Endothelial cell (in vitro differentiated cells): ENCODE results near the gene CNOT2. TPM values are rescaled to one million over a fixed set of nuclear protein-coding genes. Genes with fewer than 3 reads are reported as not detected.

Experiments used
- DNase-seq: peaks from one replicate; pipeline ENCODE4 v3.0.0; 2021; ENCODE audit warnings: low spot score
- H3K27ac Mint-ChIP-seq: one replicate; pipeline ENCODE4 v1.8.0; 2021; ENCODE audit warnings: mixed read lengths, inconsistent platforms; ENCODE audit not compliant: unreplicated experiment
- H3K27me3 Mint-ChIP-seq: one replicate; pipeline ENCODE4 v1.8.0; 2021; ENCODE audit warnings: mild to moderate bottlenecking, moderate library complexity, mixed read lengths, inconsistent platforms; ENCODE audit not compliant: unreplicated experiment
- H3K36me3 Mint-ChIP-seq: one replicate; pipeline ENCODE4 v1.8.0; 2021; ENCODE audit warnings: mild to moderate bottlenecking, low read depth, mixed read lengths, inconsistent platforms; ENCODE audit not compliant: unreplicated experiment
- H3K4me1 Mint-ChIP-seq: one replicate; pipeline ENCODE4 v1.8.0; 2021; ENCODE audit warnings: mild to moderate bottlenecking, mixed read lengths, inconsistent platforms; ENCODE audit not compliant: unreplicated experiment
- H3K4me3 Mint-ChIP-seq: one replicate; pipeline ENCODE4 v1.8.0; 2021; ENCODE audit warnings: mild to moderate bottlenecking, mixed read lengths, inconsistent platforms; ENCODE audit not compliant: unreplicated experiment
- H3K9me3 Mint-ChIP-seq: one replicate; pipeline ENCODE4 v1.8.0; 2021; ENCODE audit warnings: mixed read lengths, inconsistent platforms; ENCODE audit not compliant: unreplicated experiment
- CTCF ChIP-seq: fragments of 200-600 bp; sonication (generic); IDR thresholded peaks from one replicate; pipeline ENCODE4 v1.5.0; 2021; ENCODE audit warnings: antibody characterized with exemption; ENCODE audit not compliant: unreplicated experiment
- total RNA-seq: library from RNA; stranded (reverse); fragmentation: NEBNext Ultra II Directional; extraction: Animal tissue kit (Norgen Biotek cat#: 25700); gene quantifications from one replicate; pipeline ENCODE4 v1.2.1, GENCODE V29; 2021; ENCODE audit not compliant: unreplicated experiment

CNOT2 gene
- total RNA-seq, 1 donor from 2014 or later, result 136 TPM

DNA sequence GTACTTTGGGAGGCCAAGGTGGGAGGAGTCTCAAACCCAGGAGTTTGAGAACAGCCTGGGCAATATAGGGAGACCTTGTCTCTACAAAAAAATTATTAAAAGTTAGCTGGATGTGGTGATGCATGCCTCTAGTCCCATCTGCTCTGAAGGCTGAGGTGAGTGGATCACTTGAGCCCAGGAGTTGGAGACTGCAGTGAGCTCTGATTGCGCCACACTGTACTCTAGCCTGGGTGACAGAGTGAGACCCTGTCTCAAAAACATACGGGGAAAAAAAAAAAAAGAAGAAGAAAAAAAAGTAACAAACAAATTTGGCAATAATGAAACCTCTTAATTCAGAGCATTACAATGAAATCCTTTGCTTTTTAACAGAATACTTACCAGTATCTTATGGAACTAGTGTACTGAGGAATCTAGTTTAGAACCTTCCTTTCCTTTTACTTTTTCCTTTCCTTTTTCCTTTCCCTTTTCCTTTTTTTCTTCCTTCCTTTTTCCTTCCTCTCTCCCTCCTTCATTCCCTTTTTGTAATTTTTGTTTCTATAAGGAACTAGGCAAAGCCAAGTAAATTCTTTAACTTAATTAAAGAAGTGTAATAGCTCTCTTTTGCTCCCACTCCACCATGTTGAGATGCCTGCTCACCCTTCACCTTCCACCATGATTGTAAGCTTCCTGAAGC lies 12.2 kb upstream of the CNOT2 start:
- TF ChIP-seq CTCF, result no peak
- H3K4me3 Mint-ChIP-seq, result no peak overlapping the region
- no peak for DNase-seq
- H3K27ac Mint-ChIP-seq, result no peak overlapping the region
- no peaks in the 10 kb centered on the region for H3K9me3 Mint-ChIP-seq
- no peaks in the 10 kb centered on the region for H3K27me3 Mint-ChIP-seq
- no peaks in the 10 kb centered on the region for H3K4me1 Mint-ChIP-seq
- H3K36me3 Mint-ChIP-seq, result no peaks in the 10 kb centered on the region

DNA sequence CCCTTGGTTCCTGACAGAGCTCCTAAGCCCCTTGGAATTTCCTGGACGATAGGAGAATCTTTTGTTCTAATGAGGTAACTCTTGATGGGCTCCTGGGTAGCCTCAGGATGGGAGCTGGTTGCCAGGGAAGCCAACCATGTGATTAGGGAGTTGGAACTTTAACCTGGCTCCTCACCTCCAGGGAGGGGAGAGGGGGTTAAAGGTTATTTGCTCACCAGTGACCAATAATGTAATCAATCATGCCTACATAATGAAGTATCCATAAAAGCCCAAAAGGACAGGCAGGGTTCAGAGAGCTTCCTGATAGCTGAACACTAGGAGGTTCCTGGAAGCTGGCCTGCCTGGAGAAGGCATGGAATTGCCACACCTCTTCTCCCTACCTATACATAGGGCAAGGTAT lies 6.2 kb upstream of the CNOT2 start:
- no peaks in the 10 kb centered on the region for H3K9me3 Mint-ChIP-seq
- H3K27me3 Mint-ChIP-seq, result no peaks in the 10 kb centered on the region

GRCh38 chr12:70240673-70241072 lies 2.6 kb upstream of the CNOT2 start:
- peaks cover 31% of the 10 kb centered on the region for H3K4me1 Mint-ChIP-seq
- TF ChIP-seq CTCF, result no peak
- no peak for DNase-seq
- H3K36me3 Mint-ChIP-seq, result peaks cover 48% of the 10 kb centered on the region
- no peak overlapping the region for H3K27ac Mint-ChIP-seq
- H3K4me3 Mint-ChIP-seq, result peak overlapping the region; percentile 68
- no peaks in the 10 kb centered on the region for H3K9me3 Mint-ChIP-seq
- H3K27me3 Mint-ChIP-seq, result peaks cover 15% of the 10 kb centered on the region

More for the DNA sequence above, 6.2 kb upstream of the CNOT2 start:
- Mint-ChIP-seq H3K36me3 (peaks cover 32% of the 10 kb centered on the region), H3K4me3 (no peak overlapping the region), H3K27ac (no peak overlapping the region), H3K4me1 (peaks cover 13% of the 10 kb centered on the region)
- no peak for DNase-seq
- TF ChIP-seq CTCF, result no peak

- no peak for DNase-seq
- Mint-ChIP-seq H3K36me3 (peaks cover 42% of the 10 kb centered on the region), H3K27ac (peak overlapping the region; percentile 99), H3K4me3 (peak overlapping the region; percentile 95), H3K27me3 (peaks cover 15% of the 10 kb centered on the region), H3K4me1 (peaks cover 39% of the 10 kb centered on the region), H3K9me3 (no peaks in the 10 kb centered on the region)
- TF ChIP-seq CTCF, result no peak
Observed at GRCh38 chr12:70241845-70242244, 1.4 kb upstream of the CNOT2 start.

DNA sequence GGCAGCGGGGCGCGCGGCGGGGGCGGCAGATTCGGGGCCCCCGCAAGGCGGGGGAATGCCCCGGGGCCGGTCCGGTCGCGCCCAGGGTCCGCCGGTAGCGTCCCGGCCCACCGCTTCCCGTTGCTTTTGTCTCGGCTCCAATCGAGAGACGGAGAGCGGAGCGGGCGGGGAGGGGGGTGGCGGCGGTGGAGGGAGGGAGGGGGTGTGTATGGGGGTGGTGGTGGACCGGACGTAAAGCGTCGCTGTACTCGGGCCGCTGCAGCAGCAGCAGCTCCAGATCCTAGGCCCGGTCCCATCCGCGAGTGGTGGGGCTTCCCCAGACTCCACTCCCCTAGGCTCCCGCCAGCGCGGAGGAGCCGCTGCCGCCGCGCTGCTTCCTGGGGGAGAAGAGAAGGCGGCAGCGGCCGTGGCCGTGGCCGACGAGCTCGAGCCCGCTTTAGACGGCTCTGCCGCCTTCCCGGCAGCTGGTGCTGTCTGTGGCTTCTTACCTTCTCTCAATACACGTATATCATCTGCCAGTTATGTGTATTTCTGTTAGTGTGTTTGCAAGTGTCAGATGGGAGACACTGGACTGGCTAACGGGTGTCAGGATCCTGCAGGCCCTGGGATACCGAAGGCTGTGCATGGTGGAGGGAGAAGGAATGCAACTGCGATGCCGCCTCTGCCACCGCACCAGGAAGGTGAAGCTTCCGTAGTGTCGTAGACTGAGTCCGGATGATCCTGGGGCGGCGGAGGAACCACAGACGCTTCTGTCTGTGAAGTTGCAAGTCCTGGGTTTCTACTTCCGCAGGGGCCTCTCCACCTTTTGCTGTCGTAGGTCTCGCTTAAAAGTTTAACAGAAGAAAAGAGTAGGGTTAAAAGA lies 508 bp downstream of the CNOT2 start:
- Mint-ChIP-seq H3K4me1 (peaks cover 55% of the 10 kb centered on the region), H3K36me3 (peaks cover 39% of the 10 kb centered on the region), H3K4me3 (peak overlapping the region; percentile 95), H3K27ac (peak overlapping the region; percentile 99), H3K9me3 (no peaks in the 10 kb centered on the region), H3K27me3 (peaks cover 15% of the 10 kb centered on the region)
- peak; percentile 64 for DNase-seq
- TF ChIP-seq CTCF, result no peak
